ENCODE results near the gene TFAP2B. TPM values are rescaled to one million over a fixed set of nuclear protein-coding genes. Genes with fewer than 3 reads are reported as not detected.

The TFAP2B gene
- total RNA-seq, 1 experiment from 2014 or later, result 0.56 TPM

- POLR2A ChIA-PET (ENCODE audit: low non-redundant PET), result no interaction called here
- CTCF ChIA-PET, result interaction anchor here (0.7 kb wide), 1 partner anchor 15 kb away, joined by 3 read pairs; no protein-coding TSS in a partner anchor
- Histone ChIP-seq H3K4me3 (ENCODE audit: low read depth, low read length, poor library complexity, severe bottlenecking) (no peak overlapping the region), H3K27me3 (replicated peaks; ENCODE audit: insufficient read depth, low read depth, low read length, poor library complexity) (peaks cover 8% of the 10 kb centered on the region), H3K27ac (ENCODE audit: low read depth, low read length, poor library complexity, severe bottlenecking) (no peak overlapping the region), H3K36me3 (ENCODE audit: insufficient read depth, low read length, poor library complexity, severe bottlenecking) (no peaks in the 10 kb centered on the region), H3K4me1 (ENCODE audit: insufficient read depth, low read length, poor library complexity, severe bottlenecking) (no peaks in the 10 kb centered on the region), H3K9me3 (ENCODE audit: low read depth, low read length, poor library complexity, severe bottlenecking) (no peaks in the 10 kb centered on the region)
- intact Hi-C loops (cut with micrococcal nuclease; ENCODE audit: unreplicated experiment), result no loop called here
- TF ChIP-seq EZH2 (IDR thresholded peaks at IDR 0.05; ENCODE audit: borderline replicate concordance, low read depth, low read length, poor library complexity, severe bottlenecking), result no peak
- no peak for TF ChIP-seq CTCF (conservative IDR thresholded peaks at IDR 0.05; ENCODE audit: low read depth, low read length)
- BruUV-seq (replicated peaks), result no TSS peak
- DNase-seq (ENCODE audit: low spot score), result no peak
Observed at GRCh38 chr6:50861692-50862091, 43.0 kb downstream of the TFAP2B start.

GRCh38 chr6:50862176-50862575 lies 43.5 kb downstream of the TFAP2B start:
- BruUV-seq (replicated peaks), result no TSS peak
- H3K36me3 ChIP-seq (ENCODE audit: insufficient read depth, low read length, poor library complexity, severe bottlenecking), result no peaks in the 10 kb centered on the region
- H3K27me3 ChIP-seq (replicated peaks; ENCODE audit: insufficient read depth, low read depth, low read length, poor library complexity), result peaks cover 8% of the 10 kb centered on the region
- TF ChIP-seq EZH2 (IDR thresholded peaks at IDR 0.05; ENCODE audit: borderline replicate concordance, low read depth, low read length, poor library complexity, severe bottlenecking) (no peak), CTCF (conservative IDR thresholded peaks at IDR 0.05; ENCODE audit: low read depth, low read length) (no peak)
- DNase-seq (ENCODE audit: low spot score), result no peak
- CTCF ChIA-PET, result no interaction called here
- POLR2A ChIA-PET (ENCODE audit: low non-redundant PET), result no interaction called here
- intact Hi-C loops (cut with micrococcal nuclease; ENCODE audit: unreplicated experiment), result no loop called here
- no peaks in the 10 kb centered on the region for H3K9me3 ChIP-seq (ENCODE audit: low read depth, low read length, poor library complexity, severe bottlenecking)
- no peaks in the 10 kb centered on the region for H3K4me1 ChIP-seq (ENCODE audit: insufficient read depth, low read length, poor library complexity, severe bottlenecking)
- no peak overlapping the region for H3K27ac ChIP-seq (ENCODE audit: low read depth, low read length, poor library complexity, severe bottlenecking)
- no peak overlapping the region for H3K4me3 ChIP-seq (ENCODE audit: low read depth, low read length, poor library complexity, severe bottlenecking)

- Histone ChIP-seq H3K4me3 (ENCODE audit: low read depth, low read length, poor library complexity, severe bottlenecking) (no peak overlapping the region), H3K36me3 (ENCODE audit: insufficient read depth, low read length, poor library complexity, severe bottlenecking) (no peaks in the 10 kb centered on the region), H3K27ac (ENCODE audit: low read depth, low read length, poor library complexity, severe bottlenecking) (no peak overlapping the region), H3K4me1 (ENCODE audit: insufficient read depth, low read length, poor library complexity, severe bottlenecking) (no peaks in the 10 kb centered on the region), H3K27me3 (replicated peaks; ENCODE audit: insufficient read depth, low read depth, low read length, poor library complexity) (peaks cover 8% of the 10 kb centered on the region), H3K9me3 (ENCODE audit: low read depth, low read length, poor library complexity, severe bottlenecking) (no peaks in the 10 kb centered on the region)
- ChIA-PET CTCF (no interaction called here), POLR2A (ENCODE audit: low non-redundant PET) (no interaction called here)
- DNase-seq (ENCODE audit: low spot score), result no peak
- BruUV-seq (replicated peaks), result no TSS peak
- intact Hi-C loops (cut with micrococcal nuclease; ENCODE audit: unreplicated experiment), result no loop called here
- no peak for TF ChIP-seq EZH2 (IDR thresholded peaks at IDR 0.05; ENCODE audit: borderline replicate concordance, low read depth, low read length, poor library complexity, severe bottlenecking)
- no peak for TF ChIP-seq CTCF (conservative IDR thresholded peaks at IDR 0.05; ENCODE audit: low read depth, low read length)
Observed at GRCh38 chr6:50864601-50865000, 45.9 kb downstream of the TFAP2B start.

Data from A673 (cell line).